Parathyroid adenoma (tissue), 2 donors: ENCODE data around the gene SPINK14.

Source experiments
- H2AFZ ChIP-seq: fragments of 300-600 bp; sonication (generic); one replicate; pipeline ENCODE4 v1.7.0; 2017; ENCODE audit warnings: antibody characterized with exemption, mild to moderate bottlenecking
- H3K27ac ChIP-seq: fragments of 300-600 bp; sonication (generic); one replicate; pipeline ENCODE4 v1.7.0; 2017
- H3K27me3 ChIP-seq: fragments of 300-600 bp; sonication (generic); one replicate; pipeline ENCODE4 v1.7.0; 2017; ENCODE audit warnings: low read length; ENCODE audit not compliant: control insufficient read depth, insufficient read depth
- H3K36me3 ChIP-seq: fragments of 300-600 bp; sonication (generic); one replicate; pipeline ENCODE4 v1.7.0; 2017; ENCODE audit warnings: low read length; ENCODE audit not compliant: control insufficient read depth, insufficient read depth
- H3K4me1 ChIP-seq: fragments of 300-600 bp; sonication (generic); one replicate; pipeline ENCODE4 v1.7.0; 2017; ENCODE audit warnings: control low read depth
- H3K4me2 ChIP-seq: fragments of 300-600 bp; sonication (generic); one replicate; pipeline ENCODE4 v1.7.0; 2017; ENCODE audit warnings: low read length
- H3K4me3 ChIP-seq: fragments of 300-600 bp; sonication (generic); one replicate; pipeline ENCODE4 v1.7.0; 2017; ENCODE audit warnings: low read depth, low read length
- H3K79me2 ChIP-seq: fragments of 300-600 bp; sonication (generic); one replicate; pipeline ENCODE4 v1.7.0; 2017; ENCODE audit warnings: control low read depth
- H3K9ac ChIP-seq: fragments of 300-600 bp; sonication (generic); one replicate; pipeline ENCODE4 v1.7.0; 2017; ENCODE audit warnings: mild to moderate bottlenecking
- H3K9me3 ChIP-seq: fragments of 300-600 bp; sonication (generic); one replicate; pipeline ENCODE4 v1.7.0; 2017; ENCODE audit warnings: low read length; ENCODE audit not compliant: control insufficient read depth
- TF ChIP-seq, protein P1 (sequence below): fragments of 300-600 bp; sonication (generic); IDR thresholded peaks from one replicate; pipeline ENCODE4 v1.7.0; 2017; ENCODE audit warnings: antibody characterized with exemption, mild to moderate bottlenecking
- donor health status: primary hyperparathyroidism.

SPINK14 gene

DNA sequence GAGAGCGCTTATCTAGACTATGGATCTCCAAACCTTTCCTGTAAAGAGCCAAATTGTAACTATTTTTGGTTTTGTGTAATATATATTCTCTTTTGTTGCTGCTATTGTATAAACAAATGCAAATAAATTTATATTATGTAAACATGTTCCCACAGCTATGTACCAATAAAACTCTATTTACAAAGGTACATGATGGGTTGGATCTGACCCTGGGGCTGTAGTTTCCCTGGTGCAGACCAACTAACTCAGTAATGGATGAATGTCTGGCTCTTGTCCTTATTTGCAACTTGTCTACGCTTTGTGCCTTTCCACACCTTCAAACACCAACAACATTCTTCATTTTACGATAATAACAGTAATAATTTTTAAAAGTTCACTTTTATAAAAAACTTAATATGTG, 27.5 kb upstream of the SPINK14 start:
- no peak overlapping the region for H3K4me3 ChIP-seq
- no peaks in the 10 kb centered on the region for H3K4me1 ChIP-seq
- no peak overlapping the region for H3K4me2 ChIP-seq
- no peaks in the 10 kb centered on the region for H3K36me3 ChIP-seq
- no peaks in the 10 kb centered on the region for H3K9me3 ChIP-seq
- H2AFZ ChIP-seq, result no peak overlapping the region
- TF ChIP-seq, protein P1, sequence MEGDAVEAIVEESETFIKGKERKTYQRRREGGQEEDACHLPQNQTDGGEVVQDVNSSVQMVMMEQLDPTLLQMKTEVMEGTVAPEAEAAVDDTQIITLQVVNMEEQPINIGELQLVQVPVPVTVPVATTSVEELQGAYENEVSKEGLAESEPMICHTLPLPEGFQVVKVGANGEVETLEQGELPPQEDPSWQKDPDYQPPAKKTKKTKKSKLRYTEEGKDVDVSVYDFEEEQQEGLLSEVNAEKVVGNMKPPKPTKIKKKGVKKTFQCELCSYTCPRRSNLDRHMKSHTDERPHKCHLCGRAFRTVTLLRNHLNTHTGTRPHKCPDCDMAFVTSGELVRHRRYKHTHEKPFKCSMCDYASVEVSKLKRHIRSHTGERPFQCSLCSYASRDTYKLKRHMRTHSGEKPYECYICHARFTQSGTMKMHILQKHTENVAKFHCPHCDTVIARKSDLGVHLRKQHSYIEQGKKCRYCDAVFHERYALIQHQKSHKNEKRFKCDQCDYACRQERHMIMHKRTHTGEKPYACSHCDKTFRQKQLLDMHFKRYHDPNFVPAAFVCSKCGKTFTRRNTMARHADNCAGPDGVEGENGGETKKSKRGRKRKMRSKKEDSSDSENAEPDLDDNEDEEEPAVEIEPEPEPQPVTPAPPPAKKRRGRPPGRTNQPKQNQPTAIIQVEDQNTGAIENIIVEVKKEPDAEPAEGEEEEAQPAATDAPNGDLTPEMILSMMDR, result no peak
- no peaks in the 10 kb centered on the region for H3K79me2 ChIP-seq
- no peaks in the 10 kb centered on the region for H3K27me3 ChIP-seq
- no peak overlapping the region for H3K9ac ChIP-seq
- H3K27ac ChIP-seq, result no peak overlapping the region

DNA sequence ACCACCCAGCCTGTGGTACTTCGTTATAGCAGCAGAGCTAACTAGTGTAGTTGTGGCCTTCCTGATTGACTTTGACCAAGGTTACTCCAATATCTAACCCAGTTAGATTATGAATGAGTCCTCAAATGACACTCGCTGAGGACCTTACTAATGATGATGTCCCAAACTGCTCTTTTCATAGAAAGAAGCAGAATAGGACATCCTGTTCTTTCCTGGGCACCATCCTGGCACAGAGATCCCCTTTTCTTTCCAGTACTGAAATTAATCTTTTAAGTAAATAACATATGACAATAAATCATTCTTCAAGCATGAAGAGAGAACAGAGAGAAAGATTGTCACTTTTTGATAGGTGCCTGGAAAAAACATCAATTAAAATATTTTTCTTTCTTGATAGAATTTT, 26.7 kb upstream of the SPINK14 start:
- H3K4me3 ChIP-seq, result no peak overlapping the region
- H3K4me2 ChIP-seq, result no peak overlapping the region
- TF ChIP-seq, protein P1, result no peak
- no peaks in the 10 kb centered on the region for H3K36me3 ChIP-seq
- H3K4me1 ChIP-seq, result no peaks in the 10 kb centered on the region
- H3K27ac ChIP-seq, result no peak overlapping the region
- no peaks in the 10 kb centered on the region for H3K79me2 ChIP-seq
- H3K27me3 ChIP-seq, result no peaks in the 10 kb centered on the region
- H3K9ac ChIP-seq, result no peak overlapping the region
- H3K9me3 ChIP-seq, result no peaks in the 10 kb centered on the region
- no peak overlapping the region for H2AFZ ChIP-seq

- no peak overlapping the region for H3K4me2 ChIP-seq
- no peak overlapping the region for H3K9ac ChIP-seq
- H3K79me2 ChIP-seq, result no peaks in the 10 kb centered on the region
- TF ChIP-seq, protein P1, result no peak
- no peak overlapping the region for H3K4me3 ChIP-seq
- H3K4me1 ChIP-seq, result no peaks in the 10 kb centered on the region
- no peaks in the 10 kb centered on the region for H3K9me3 ChIP-seq
- H3K36me3 ChIP-seq, result no peaks in the 10 kb centered on the region
- H2AFZ ChIP-seq, result no peak overlapping the region
- no peaks in the 10 kb centered on the region for H3K27me3 ChIP-seq
- H3K27ac ChIP-seq, result no peak overlapping the region
Measured at GRCh38 chr5:148145916-148146315, 22.4 kb upstream of the SPINK14 start.

DNA sequence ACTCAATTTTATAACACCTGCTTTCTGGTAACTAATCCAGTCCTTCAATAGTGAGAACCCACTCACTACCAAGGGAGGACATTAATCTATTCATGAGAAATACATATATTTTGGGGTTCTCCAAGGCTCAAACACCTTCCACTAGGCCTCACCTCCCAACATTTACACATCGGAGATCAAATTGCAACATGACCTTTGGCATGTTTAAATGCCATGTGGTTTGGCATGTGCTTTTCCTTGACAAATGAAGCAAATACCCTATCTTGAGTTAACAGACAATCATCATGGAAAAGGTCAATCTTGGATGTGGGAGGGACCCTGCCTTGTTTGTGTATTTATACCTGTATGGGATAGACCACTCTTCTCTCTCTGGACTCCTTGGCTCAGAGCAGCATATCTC, 21.9 kb upstream of the SPINK14 start:
- Histone ChIP-seq H3K36me3 (no peaks in the 10 kb centered on the region), H3K79me2 (no peaks in the 10 kb centered on the region), H3K4me3 (no peak overlapping the region), H3K9ac (no peak overlapping the region), H3K27ac (no peak overlapping the region), H3K4me2 (no peak overlapping the region), H3K9me3 (no peaks in the 10 kb centered on the region), H2AFZ (no peak overlapping the region), H3K4me1 (no peaks in the 10 kb centered on the region), H3K27me3 (no peaks in the 10 kb centered on the region)
- TF ChIP-seq, protein P1, result no peak

GRCh38 chr5:148147415-148147814, 20.9 kb upstream of the SPINK14 start:
- Histone ChIP-seq H3K9me3 (no peaks in the 10 kb centered on the region), H3K4me2 (no peak overlapping the region), H2AFZ (no peak overlapping the region), H3K4me1 (no peaks in the 10 kb centered on the region), H3K4me3 (no peak overlapping the region), H3K27me3 (no peaks in the 10 kb centered on the region), H3K36me3 (no peaks in the 10 kb centered on the region), H3K9ac (no peak overlapping the region), H3K79me2 (no peaks in the 10 kb centered on the region), H3K27ac (no peak overlapping the region)
- TF ChIP-seq, protein P1, result no peak
